Measurements from ENCODE around the gene BNIP1.
"Not testable (repeated sequence)": the region's sequence is repeated elsewhere in the genome, so short reads cannot be mapped to it uniquely, and the experiment has no call there.

Gene BNIP1

GRCh38 chr5:173140769-173141168, 3.6 kb upstream of the BNIP1 start:
- H3K27me3 ChIP-seq (ENCODE audit: control insufficient read depth, insufficient read depth, low read length): no peaks in the 10 kb centered on the region
- H3K9ac ChIP-seq (ENCODE audit: low read depth, low read length): no peak overlapping the region
- H3K4me2 ChIP-seq (ENCODE audit: low read length): no peak overlapping the region
- no peaks in the 10 kb centered on the region for H3K4me1 ChIP-seq (ENCODE audit: control insufficient read depth, insufficient read depth, low read length)
- no peaks in the 10 kb centered on the region for H3K9me3 ChIP-seq (replicated peaks; ENCODE audit: low read length)
- H3K36me3 ChIP-seq (ENCODE audit: insufficient read depth, low read length): no peaks in the 10 kb centered on the region
- no peak overlapping the region for H3K4me3 ChIP-seq (ENCODE audit: low read length)

GRCh38 chr5:173143567-173143966, 764 bp upstream of the BNIP1 start:
- H3K4me1 ChIP-seq (ENCODE audit: control insufficient read depth, insufficient read depth, low read length): no peaks in the 10 kb centered on the region

GRCh38 chr5:173148354-173148753, 4.0 kb downstream of the BNIP1 start:
- H3K9ac ChIP-seq (ENCODE audit: low read depth, low read length): no peak overlapping the region
- no peaks in the 10 kb centered on the region for H3K9me3 ChIP-seq (replicated peaks; ENCODE audit: low read length)
- no peak overlapping the region for H3K4me2 ChIP-seq (ENCODE audit: low read length)
- no peaks in the 10 kb centered on the region for H3K27me3 ChIP-seq (ENCODE audit: control insufficient read depth, insufficient read depth, low read length)
- H3K4me3 ChIP-seq (ENCODE audit: low read length): no peak overlapping the region
- peaks cover 25% of the 10 kb centered on the region for H3K36me3 ChIP-seq (ENCODE audit: insufficient read depth, low read length)
- no peaks in the 10 kb centered on the region for H3K4me1 ChIP-seq (ENCODE audit: control insufficient read depth, insufficient read depth, low read length)

More at GRCh38 chr5:173143567-173143966, 764 bp upstream of the BNIP1 start:
- H3K36me3 ChIP-seq (ENCODE audit: insufficient read depth, low read length): peaks cover 9% of the 10 kb centered on the region
- peak overlapping the region; percentile 30 for H3K9ac ChIP-seq (ENCODE audit: low read depth, low read length)
- H3K4me2 ChIP-seq (ENCODE audit: low read length): no peak overlapping the region
- H3K27me3 ChIP-seq (ENCODE audit: control insufficient read depth, insufficient read depth, low read length): no peaks in the 10 kb centered on the region
- H3K4me3 ChIP-seq (ENCODE audit: low read length): no peak overlapping the region
- no peaks in the 10 kb centered on the region for H3K9me3 ChIP-seq (replicated peaks; ENCODE audit: low read length)

GRCh38 chr5:173152547-173152946, 8.2 kb downstream of the BNIP1 start:
- Histone ChIP-seq H3K27me3 (ENCODE audit: control insufficient read depth, insufficient read depth, low read length) (no peaks in the 10 kb centered on the region), H3K4me1 (ENCODE audit: control insufficient read depth, insufficient read depth, low read length) (no peaks in the 10 kb centered on the region), H3K4me3 (ENCODE audit: low read length) (no peak overlapping the region), H3K9me3 (replicated peaks; ENCODE audit: low read length) (no peaks in the 10 kb centered on the region), H3K4me2 (ENCODE audit: low read length) (no peak overlapping the region), H3K36me3 (ENCODE audit: insufficient read depth, low read length) (peaks cover 36% of the 10 kb centered on the region), H3K9ac (ENCODE audit: low read depth, low read length) (no peak overlapping the region)

- no peaks in the 10 kb centered on the region for H3K27me3 ChIP-seq (ENCODE audit: control insufficient read depth, insufficient read depth, low read length)
- H3K36me3 ChIP-seq (ENCODE audit: insufficient read depth, low read length): peaks cover 30% of the 10 kb centered on the region
- H3K9me3 ChIP-seq (replicated peaks; ENCODE audit: low read length): no peaks in the 10 kb centered on the region
- H3K4me3 ChIP-seq (ENCODE audit: low read length): no peak overlapping the region
- no peak overlapping the region for H3K4me2 ChIP-seq (ENCODE audit: low read length)
- H3K9ac ChIP-seq (ENCODE audit: low read depth, low read length): no peak overlapping the region
- H3K4me1 ChIP-seq (ENCODE audit: control insufficient read depth, insufficient read depth, low read length): no peaks in the 10 kb centered on the region
Measured at GRCh38 chr5:173153842-173154241, 9.5 kb downstream of the BNIP1 start.

- H3K9me3 ChIP-seq (replicated peaks; ENCODE audit: low read length); H3K27me3 ChIP-seq (ENCODE audit: control insufficient read depth, insufficient read depth, low read length); H3K9ac ChIP-seq (ENCODE audit: low read depth, low read length); H3K4me1 ChIP-seq (ENCODE audit: control insufficient read depth, insufficient read depth, low read length); H3K4me2 ChIP-seq (ENCODE audit: low read length); H3K4me3 ChIP-seq (ENCODE audit: low read length): not testable (repeated sequence)
- peaks cover 32% of the 10 kb centered on the region for H3K36me3 ChIP-seq (ENCODE audit: insufficient read depth, low read length)
Measured at GRCh38 chr5:173154619-173155018, 10.3 kb downstream of the BNIP1 start.

GRCh38 chr5:173155912-173156311, 11.6 kb downstream of the BNIP1 start:
- peaks cover 40% of the 10 kb centered on the region for H3K36me3 ChIP-seq (ENCODE audit: insufficient read depth, low read length)
- H3K4me3 ChIP-seq (ENCODE audit: low read length): no peak overlapping the region

GRCh38 chr5:173158366-173158765, 14.0 kb downstream of the BNIP1 start:
- Histone ChIP-seq H3K27me3 (ENCODE audit: control insufficient read depth, insufficient read depth, low read length) (no peaks in the 10 kb centered on the region), H3K9me3 (replicated peaks; ENCODE audit: low read length) (no peaks in the 10 kb centered on the region), H3K4me3 (ENCODE audit: low read length) (no peak overlapping the region), H3K4me1 (ENCODE audit: control insufficient read depth, insufficient read depth, low read length) (no peaks in the 10 kb centered on the region), H3K36me3 (ENCODE audit: insufficient read depth, low read length) (peaks cover 33% of the 10 kb centered on the region), H3K9ac (ENCODE audit: low read depth, low read length) (no peak overlapping the region), H3K4me2 (ENCODE audit: low read length) (no peak overlapping the region)

More at GRCh38 chr5:173155912-173156311, 11.6 kb downstream of the BNIP1 start:
- Histone ChIP-seq H3K27me3 (ENCODE audit: control insufficient read depth, insufficient read depth, low read length) (no peaks in the 10 kb centered on the region), H3K4me1 (ENCODE audit: control insufficient read depth, insufficient read depth, low read length) (no peaks in the 10 kb centered on the region), H3K9me3 (replicated peaks; ENCODE audit: low read length) (no peaks in the 10 kb centered on the region), H3K9ac (ENCODE audit: low read depth, low read length) (no peak overlapping the region), H3K4me2 (ENCODE audit: low read length) (no peak overlapping the region)

- no peak overlapping the region for H3K9ac ChIP-seq (ENCODE audit: low read depth, low read length)
- H3K27me3 ChIP-seq (ENCODE audit: control insufficient read depth, insufficient read depth, low read length): no peaks in the 10 kb centered on the region
- H3K4me1 ChIP-seq (ENCODE audit: control insufficient read depth, insufficient read depth, low read length): no peaks in the 10 kb centered on the region
- H3K4me2 ChIP-seq (ENCODE audit: low read length): no peak overlapping the region
- H3K9me3 ChIP-seq (replicated peaks; ENCODE audit: low read length): no peaks in the 10 kb centered on the region
- peaks cover 29% of the 10 kb centered on the region for H3K36me3 ChIP-seq (ENCODE audit: insufficient read depth, low read length)
- no peak overlapping the region for H3K4me3 ChIP-seq (ENCODE audit: low read length)
Measured at GRCh38 chr5:173159256-173159655, 14.9 kb downstream of the BNIP1 start.

- peaks cover 24% of the 10 kb centered on the region for H3K36me3 ChIP-seq (ENCODE audit: insufficient read depth, low read length)
- H3K27me3 ChIP-seq (ENCODE audit: control insufficient read depth, insufficient read depth, low read length): no peaks in the 10 kb centered on the region
Measured at GRCh38 chr5:173161148-173161547, 16.8 kb downstream of the BNIP1 start.

GRCh38 chr5:173163219-173163618, 18.9 kb downstream of the BNIP1 start:
- no peaks in the 10 kb centered on the region for H3K27me3 ChIP-seq (ENCODE audit: control insufficient read depth, insufficient read depth, low read length)
- no peaks in the 10 kb centered on the region for H3K9me3 ChIP-seq (replicated peaks; ENCODE audit: low read length)
- no peak overlapping the region for H3K9ac ChIP-seq (ENCODE audit: low read depth, low read length)
- H3K36me3 ChIP-seq (ENCODE audit: insufficient read depth, low read length): peaks cover 21% of the 10 kb centered on the region
- no peak overlapping the region for H3K4me3 ChIP-seq (ENCODE audit: low read length)
- no peak overlapping the region for H3K4me2 ChIP-seq (ENCODE audit: low read length)
- H3K4me1 ChIP-seq (ENCODE audit: control insufficient read depth, insufficient read depth, low read length): no peaks in the 10 kb centered on the region

More at GRCh38 chr5:173161148-173161547, 16.8 kb downstream of the BNIP1 start:
- no peak overlapping the region for H3K9ac ChIP-seq (ENCODE audit: low read depth, low read length)
- H3K4me3 ChIP-seq (ENCODE audit: low read length): no peak overlapping the region
- no peaks in the 10 kb centered on the region for H3K9me3 ChIP-seq (replicated peaks; ENCODE audit: low read length)
- no peaks in the 10 kb centered on the region for H3K4me1 ChIP-seq (ENCODE audit: control insufficient read depth, insufficient read depth, low read length)
- H3K4me2 ChIP-seq (ENCODE audit: low read length): no peak overlapping the region

- no peak overlapping the region for H3K9ac ChIP-seq (ENCODE audit: low read depth, low read length)
- H3K9me3 ChIP-seq (replicated peaks; ENCODE audit: low read length): no peaks in the 10 kb centered on the region
- H3K4me1 ChIP-seq (ENCODE audit: control insufficient read depth, insufficient read depth, low read length): no peaks in the 10 kb centered on the region
- no peaks in the 10 kb centered on the region for H3K27me3 ChIP-seq (ENCODE audit: control insufficient read depth, insufficient read depth, low read length)
- peaks cover 6% of the 10 kb centered on the region for H3K36me3 ChIP-seq (ENCODE audit: insufficient read depth, low read length)
- no peak overlapping the region for H3K4me3 ChIP-seq (ENCODE audit: low read length)
- H3K4me2 ChIP-seq (ENCODE audit: low read length): no peak overlapping the region
Measured at GRCh38 chr5:173165177-173166016, 21.1 kb downstream of the BNIP1 start.
